Body of pancreas (tissue), 4 donors: Measurements from ENCODE around the gene HECTD1.

Source experiments
- POLR2A ChIP-seq, 3 donors: fragments of 450-650 bp; IDR thresholded peaks; one replicate each; pipeline ENCODE4 v1.6.1; 2016; ENCODE audit warnings: antibody characterized with exemption in 3 of 3, mild to moderate bottlenecking in 2 of 3
- TF ChIP-seq, protein P1 (sequence below), 7 experiments: fragments of 450-650 bp in 4 of 7; fragments of 200-600 bp in 3 of 7; sonication (generic) in 3 of 7; IDR thresholded peaks; one replicate each; pipeline ENCODE4 v1.5.1; 2016 to 2019; ENCODE audit warnings: antibody characterized with exemption in 7 of 7

DNA sequence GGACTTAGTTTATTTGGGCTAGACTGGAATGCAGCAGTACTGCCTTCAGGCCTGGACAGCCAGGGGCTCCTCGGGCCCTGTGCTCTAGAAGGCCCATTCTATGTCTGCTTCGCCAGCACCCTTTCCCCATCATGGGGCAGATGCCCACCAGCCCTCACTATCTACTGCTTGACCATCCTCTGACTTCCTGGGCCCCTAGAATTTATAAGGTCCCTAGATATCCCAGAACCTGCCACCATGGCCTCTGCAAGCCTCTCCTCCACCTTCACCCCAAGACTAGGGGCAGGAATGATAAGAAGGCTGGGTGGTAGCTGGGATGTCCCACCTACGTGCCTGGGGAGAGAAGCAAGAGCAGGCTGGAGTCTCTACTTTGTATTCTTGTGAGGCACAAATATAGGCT lies 122.6 kb downstream of the HECTD1 start:
- TF ChIP-seq, protein P1, sequence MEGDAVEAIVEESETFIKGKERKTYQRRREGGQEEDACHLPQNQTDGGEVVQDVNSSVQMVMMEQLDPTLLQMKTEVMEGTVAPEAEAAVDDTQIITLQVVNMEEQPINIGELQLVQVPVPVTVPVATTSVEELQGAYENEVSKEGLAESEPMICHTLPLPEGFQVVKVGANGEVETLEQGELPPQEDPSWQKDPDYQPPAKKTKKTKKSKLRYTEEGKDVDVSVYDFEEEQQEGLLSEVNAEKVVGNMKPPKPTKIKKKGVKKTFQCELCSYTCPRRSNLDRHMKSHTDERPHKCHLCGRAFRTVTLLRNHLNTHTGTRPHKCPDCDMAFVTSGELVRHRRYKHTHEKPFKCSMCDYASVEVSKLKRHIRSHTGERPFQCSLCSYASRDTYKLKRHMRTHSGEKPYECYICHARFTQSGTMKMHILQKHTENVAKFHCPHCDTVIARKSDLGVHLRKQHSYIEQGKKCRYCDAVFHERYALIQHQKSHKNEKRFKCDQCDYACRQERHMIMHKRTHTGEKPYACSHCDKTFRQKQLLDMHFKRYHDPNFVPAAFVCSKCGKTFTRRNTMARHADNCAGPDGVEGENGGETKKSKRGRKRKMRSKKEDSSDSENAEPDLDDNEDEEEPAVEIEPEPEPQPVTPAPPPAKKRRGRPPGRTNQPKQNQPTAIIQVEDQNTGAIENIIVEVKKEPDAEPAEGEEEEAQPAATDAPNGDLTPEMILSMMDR (IDR thresholded peaks at IDR 0.05) = no peak
- no peak for TF ChIP-seq POLR2A (IDR thresholded peaks at IDR 0.05)
